GM12878 (cell line): ENCODE data around the gene RECK. TPM values are rescaled to one million over a fixed set of nuclear protein-coding genes. Genes with fewer than 3 reads are reported as not detected.

Experiments
- ATAC-seq: fragments of 200-7000 bp; cut with Tn5 transposase; 3 replicates; pipeline ENCODE4 v1.9.1; 2020; ENCODE audit warnings: mild to moderate bottlenecking, moderate library complexity
- BruUV-seq: library from RNA; stranded (reverse); fragments of 400-500 nt; replicated peaks from 2 replicates; lab custom pipeline; 2021; lab: Mats Ljungman, UMichigan
- CTCF ChIA-PET: fragments of 300-600 bp; sonication (Branson Sonifier 250); formaldehyde crosslinking; extraction: SDS; loops from one replicate; lab custom pipeline; 2021; ENCODE audit warnings: inconsistent platforms; lab: Yijun Ruan, JAX
- POLR2A ChIA-PET: fragments of 350-600 bp; formaldehyde crosslinking; extraction: SDS; loops from one replicate; lab custom pipeline; 2021; ENCODE audit warnings: inconsistent platforms; lab: Charles Lee
- RAD21 ChIA-PET: fragments of 300-600 bp; sonication (Branson Sonifier 250); formaldehyde crosslinking; loops from one replicate; lab custom pipeline; 2023; ENCODE audit warnings: antibody characterized with exemption; ENCODE audit not compliant: unreplicated experiment; lab: Charles Lee
- SMC1A ChIA-PET: fragments of 300-600 bp; sonication (Branson Sonifier 250); formaldehyde crosslinking; loops from one replicate; lab custom pipeline; 2023; ENCODE audit not compliant: unreplicated experiment, uncharacterized antibody; lab: Charles Lee
- DNase-seq: peaks from one replicate; pipeline ENCODE4 v3.0.0-alpha.2; 2011; ENCODE audit warnings: low read depth, low spot score
- FAIRE-seq: peaks from 3 replicates; lab custom pipeline; 2011; peaks lifted over from hg19 to GRCh38; lab: Jason Lieb, UNC
- H2AFZ ChIP-seq: 2 replicates; pipeline ENCODE4 v1.6.0; 2011; ENCODE audit warnings: low read depth, low read length, control low read depth; ENCODE audit not compliant: control insufficient read depth
- H3K27ac ChIP-seq: 2 replicates; pipeline ENCODE4 v1.5.1; 2011; ENCODE audit warnings: control low read depth; ENCODE audit not compliant: control insufficient read depth, insufficient read depth
- H3K27me3 ChIP-seq, 2 experiments: replicated peaks in 1 of 2; 2 replicates each; pipeline versions ENCODE4 v1.6.0 to v1.6.1; 2011; ENCODE audit warnings: low read length in 1 of 2; ENCODE audit not compliant: control insufficient read depth in 2 of 2, insufficient read depth in 2 of 2
- H3K36me3 ChIP-seq, 2 experiments: 2 replicates each; pipeline ENCODE4 v1.5.1; 2011; ENCODE audit warnings: low read length in 1 of 2; ENCODE audit not compliant: control insufficient read depth in 2 of 2, insufficient read depth in 2 of 2
- H3K4me1 ChIP-seq: 2 replicates; pipeline ENCODE4 v1.6.1; 2011; ENCODE audit warnings: mild to moderate bottlenecking, low read length, moderate library complexity, mixed read lengths; ENCODE audit not compliant: control insufficient read depth, insufficient read depth
- H3K4me2 ChIP-seq: 2 replicates; pipeline ENCODE4 v1.6.0; 2011; ENCODE audit warnings: control low read depth; ENCODE audit not compliant: control insufficient read depth, insufficient read depth
- H3K4me3 ChIP-seq: fragments of 200-600 bp; sonication (generic); 2 replicates; pipeline ENCODE4 v1.5.1; 2016
- H3K79me2 ChIP-seq: 2 replicates; pipeline ENCODE4 v1.6.0; 2011; ENCODE audit warnings: low read length; ENCODE audit not compliant: control insufficient read depth, insufficient read depth
- H3K9ac ChIP-seq: 2 replicates; pipeline ENCODE4 v1.8.0; 2011; ENCODE audit warnings: low read length, control low read depth, mixed read lengths; ENCODE audit not compliant: control insufficient read depth, insufficient read depth
- H3K9me3 ChIP-seq: replicated peaks from 3 replicates; pipeline ENCODE4 v1.5.1; 2011; ENCODE audit warnings: mild to moderate bottlenecking, low read length; ENCODE audit not compliant: control insufficient read depth, insufficient read depth
- H4K20me1 ChIP-seq: 2 replicates; pipeline ENCODE4 v1.6.0; 2011; ENCODE audit not compliant: control insufficient read depth, insufficient read depth
- BHLHE40 ChIP-seq, 2 experiments: fragments of 450-650 bp in 1 of 2; IDR thresholded peaks; 2 replicates each; pipeline ENCODE4 v1.6.1; 2011 to 2017; ENCODE audit warnings: low read depth in 2 of 2, borderline replicate concordance in 1 of 2, improper control_type of control experiment in 1 of 2, low read length in 1 of 2, mild to moderate bottlenecking in 1 of 2
- CREB1 ChIP-seq: IDR thresholded peaks from 2 replicates; pipeline ENCODE4 v1.6.1; 2012; ENCODE audit warnings: low read depth, mild to moderate bottlenecking, inconsistent platforms
- HCFC1 ChIP-seq: fragments of 150-350 bp; IDR thresholded peaks from 2 replicates; pipeline ENCODE4 v1.6.1; 2014; ENCODE audit warnings: low read length
- MYC ChIP-seq: IDR thresholded peaks from 2 replicates; pipeline ENCODE4 v1.6.1; 2011; ENCODE audit warnings: mild to moderate bottlenecking, low read length, moderate library complexity, inconsistent platforms; ENCODE audit not compliant: insufficient read depth, insufficient replicate concordance, insufficient read length, severe bottlenecking
- NR2C2 ChIP-seq: IDR thresholded peaks from 2 replicates; pipeline ENCODE4 v1.6.1; 2011; ENCODE audit warnings: borderline replicate concordance, low read depth; ENCODE audit not compliant: control insufficient read depth, insufficient read length
- PML ChIP-seq: IDR thresholded peaks from 2 replicates; pipeline ENCODE4 v1.6.1; 2012; ENCODE audit warnings: low read length, inconsistent platforms
- POLR2AphosphoS2 ChIP-seq: IDR thresholded peaks from 2 replicates; pipeline ENCODE4 v1.6.1; 2011; ENCODE audit warnings: low read depth, mild to moderate bottlenecking, low read length, improper control_type of control experiment, moderate library complexity
- SMARCA5 ChIP-seq: fragments of 450-650 bp; IDR thresholded peaks from 2 replicates; pipeline ENCODE4 v1.6.1; 2017; ENCODE audit warnings: mild to moderate bottlenecking
- ZNF274 ChIP-seq: IDR thresholded peaks from one replicate; pipeline ENCODE4 v1.8.0; 2011; ENCODE audit not compliant: insufficient read length, insufficient read depth
- ZNF622 ChIP-seq: fragments of 450-650 bp; IDR thresholded peaks from 2 replicates; pipeline ENCODE4 v1.6.1; 2017; ENCODE audit warnings: mild to moderate bottlenecking, inconsistent platforms
- ZZZ3 ChIP-seq: IDR thresholded peaks from 2 replicates; pipeline ENCODE4 v1.6.1; 2011; ENCODE audit warnings: low read depth; ENCODE audit not compliant: control insufficient read depth, insufficient read length
- WGBS: methylation state at CpG from one replicate; pipeline ENCODE4 v1.1.6; 2016; ENCODE audit warnings: low lambda C conversion rate; ENCODE audit not compliant: insufficient replicate concordance, insufficient coverage; ENCODE audit errors: missing lambda C conversion rate; 5-methylcytosine and 5-hydroxymethylcytosine counted together
- in situ Hi-C: fragments of 300-500 bp; cut with MboI; formaldehyde crosslinking; loops from 9 replicates; pipeline ENCODE4 v1.14.3; 2018; ENCODE audit warnings: mixed read lengths
- intact Hi-C: fragments of 100-400 bp; cut with micrococcal nuclease; formaldehyde crosslinking; loops from one replicate; pipeline ENCODE4 v1.14.2; 2022; ENCODE audit not compliant: unreplicated experiment
- polyA plus RNA-seq, 11 experiments: library from polyadenylated mRNA; depleted of rRNA in 4 of 11; unstranded in 6 of 11; stranded (reverse) in 5 of 11; fragments of >200 nt; fragmentation: Nextera tagmentation in 4 of 11; fragmentation: Illumina TruSeq in 1 of 11; extraction: Ambion mirVana in 4 of 11; extraction: Trizol in 1 of 11; gene quantifications; 1 replicate in 1 of 11; 2 replicates in 10 of 11; pipeline versions ENCODE4 v1.2.1 to v1.2.3, GENCODE V29; 2011 to 2016; ENCODE audit warnings: inconsistent platforms in 2 of 11, missing spikeins in 2 of 11, low read depth in 1 of 11
- total RNA-seq, 4 experiments: library from RNA; depleted of rRNA in 3 of 4; stranded (reverse); fragments of >200 nt in 3 of 4; fragmentation: Illumina TruSeq in 1 of 4; extraction: Trizol in 1 of 4; gene quantifications; 2 replicates each; pipeline versions ENCODE4 v1.2.1 to v1.2.3, GENCODE V29; 2013 to 2021
- TF ChIP-seq, protein P1 (sequence below): fragments of 450-650 bp; IDR thresholded peaks from 2 replicates; pipeline ENCODE4 v1.6.1; 2017; ENCODE audit warnings: mild to moderate bottlenecking, low read depth, inconsistent platforms; ENCODE audit not compliant: poor library complexity, severe bottlenecking
- TF ChIP-seq, protein P2 (sequence below): IDR thresholded peaks from 2 replicates; pipeline ENCODE4 v1.6.1; 2012; ENCODE audit warnings: low read depth, low read length, improper control_type of control experiment

RECK gene
- total and polyA plus RNA-seq, 10 of the 15 experiments (the other 5 are each of a cell fraction or from before 2014, with no cell fraction given) = 0.02 to 0.40 (median 0.13) TPM

DNA sequence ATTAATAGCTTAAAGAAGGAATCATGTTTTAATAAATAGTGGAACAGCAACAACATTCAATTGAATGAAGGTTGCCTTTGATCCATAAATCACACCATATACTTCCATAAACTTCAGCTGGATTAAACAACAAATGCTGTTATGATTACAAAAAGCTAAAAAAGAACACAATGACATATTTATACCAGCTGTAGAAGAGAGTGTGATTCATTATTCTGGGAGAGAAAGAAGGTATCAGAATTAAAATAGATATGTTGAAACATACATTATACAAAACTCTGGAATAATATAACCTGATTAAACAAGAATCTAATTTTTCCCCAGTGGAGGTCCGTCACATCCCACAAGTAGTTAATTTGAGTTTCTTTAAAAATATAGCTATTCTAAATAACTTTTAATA lies 7.5 kb upstream of the RECK start:
- no peaks in the 10 kb centered on the region for H3K79me2 ChIP-seq
- 15% methylated on average over 1 of the region's 1 CpG for WGBS
- TF ChIP-seq ZNF622 (no peak), PML (no peak), NR2C2 (no peak), MYC (no peak)
- POLR2A ChIA-PET = no interaction called here
- ATAC-seq = no peak
- FAIRE-seq = no peak
- H3K9ac ChIP-seq = no peak overlapping the region
- H2AFZ ChIP-seq = no peak overlapping the region
- no peak for DNase-seq
- H3K36me3 ChIP-seq = no peaks in the 10 kb centered on the region
- H3K4me2 ChIP-seq = no peak overlapping the region
- no peak overlapping the region for H3K27ac ChIP-seq
- no peaks in the 10 kb centered on the region for H3K9me3 ChIP-seq
- in situ Hi-C loops = no loop called here
- H3K27me3 ChIP-seq = no peaks in the 10 kb centered on the region
- BruUV-seq = no TSS peak
- intact Hi-C loops = no loop called here
- CTCF ChIA-PET = interaction anchor here (0.6 to 1.2 kb wide), 5 partner anchors 8 to 1064 kb away, joined by 3 to 4 read pairs (median 3); no protein-coding TSS in a partner anchor
- no peaks in the 10 kb centered on the region for H3K4me1 ChIP-seq
- RAD21 ChIA-PET = no interaction called here
- SMC1A ChIA-PET = interaction anchor here (1.2 kb wide), 1 partner anchor 11 kb away, joined by 4 read pairs; no protein-coding TSS in a partner anchor
- no peaks in the 10 kb centered on the region for H4K20me1 ChIP-seq
- no peak overlapping the region for H3K4me3 ChIP-seq

DNA sequence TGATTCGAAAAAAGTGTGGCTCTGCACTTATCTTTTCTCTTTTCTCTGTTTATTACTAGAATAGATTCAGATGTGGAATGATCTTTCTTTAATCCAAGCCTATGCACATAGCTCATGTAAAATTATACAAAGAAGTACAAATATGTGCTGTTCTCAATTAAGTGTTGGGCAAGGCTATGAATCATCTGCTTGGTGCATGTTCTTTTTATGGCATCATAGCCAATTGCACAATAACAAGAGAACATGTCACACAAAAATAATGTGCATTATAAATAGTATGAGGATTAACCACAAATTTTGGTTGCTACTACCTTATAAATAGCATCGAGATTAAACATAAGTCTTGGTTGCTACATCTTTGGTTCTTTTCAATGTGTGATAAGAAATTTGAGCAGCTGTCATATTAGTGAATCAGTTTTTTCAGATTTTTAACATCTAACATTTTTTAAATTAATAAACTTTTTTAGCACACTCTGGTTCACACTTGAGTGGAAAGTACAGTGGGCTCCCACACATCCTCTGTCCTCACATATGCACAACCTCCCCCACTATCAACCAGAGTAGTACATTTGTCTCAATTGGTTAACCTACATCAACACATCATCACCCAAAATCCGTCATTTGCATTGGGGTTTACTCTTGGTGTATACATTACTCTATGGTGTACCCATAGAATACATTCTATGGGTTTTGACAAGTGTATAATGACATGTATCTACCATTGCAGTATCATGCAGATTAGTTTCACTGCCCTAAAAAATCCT lies 6.8 kb upstream of the RECK start:
- DNase-seq (no peak), FAIRE-seq (no peak), ATAC-seq (no peak)
- POLR2A ChIA-PET = no interaction called here
- no peak overlapping the region for H3K9ac ChIP-seq
- 0% methylated on average over 3 of the region's 3 CpGs for WGBS
- SMC1A ChIA-PET = interaction anchor here (1.2 kb wide), 1 partner anchor 11 kb away, joined by 4 read pairs; no protein-coding TSS in a partner anchor
- in situ Hi-C loops (no loop called here), intact Hi-C loops (loop anchor here (10.0 kb wide), 1 partner anchor 135 kb away; the partner anchor contains the start of gene CCIN)
- H3K27ac ChIP-seq = no peak overlapping the region
- no peak overlapping the region for H2AFZ ChIP-seq
- no peaks in the 10 kb centered on the region for H3K9me3 ChIP-seq
- no peaks in the 10 kb centered on the region for H3K27me3 ChIP-seq
- no TSS peak for BruUV-seq
- H3K4me1 ChIP-seq = no peaks in the 10 kb centered on the region
- no peak overlapping the region for H3K4me3 ChIP-seq
- no peak overlapping the region for H3K4me2 ChIP-seq
- RAD21 ChIA-PET = no interaction called here
- H3K79me2 ChIP-seq = no peaks in the 10 kb centered on the region
- H4K20me1 ChIP-seq = no peaks in the 10 kb centered on the region
- CTCF ChIA-PET = interaction anchor here (0.6 to 1.2 kb wide), 4 partner anchors 8 to 1065 kb away, joined by 3 to 4 read pairs (median 4); no protein-coding TSS in a partner anchor
- no peaks in the 10 kb centered on the region for H3K36me3 ChIP-seq
- TF ChIP-seq BHLHE40 (IDR thresholded peaks at IDR 0.05; ENCODE audit: borderline replicate concordance in 1 of 2, low read depth in 2 of 2, low read length in 1 of 2) (no peak), POLR2AphosphoS2 (no peak), CREB1 (no peak), ZNF274 (no peak), SMARCA5 (no peak), ZNF622 (no peak), ZZZ3 (no peak), HCFC1 (no peak)
- TF ChIP-seq, protein P1, sequence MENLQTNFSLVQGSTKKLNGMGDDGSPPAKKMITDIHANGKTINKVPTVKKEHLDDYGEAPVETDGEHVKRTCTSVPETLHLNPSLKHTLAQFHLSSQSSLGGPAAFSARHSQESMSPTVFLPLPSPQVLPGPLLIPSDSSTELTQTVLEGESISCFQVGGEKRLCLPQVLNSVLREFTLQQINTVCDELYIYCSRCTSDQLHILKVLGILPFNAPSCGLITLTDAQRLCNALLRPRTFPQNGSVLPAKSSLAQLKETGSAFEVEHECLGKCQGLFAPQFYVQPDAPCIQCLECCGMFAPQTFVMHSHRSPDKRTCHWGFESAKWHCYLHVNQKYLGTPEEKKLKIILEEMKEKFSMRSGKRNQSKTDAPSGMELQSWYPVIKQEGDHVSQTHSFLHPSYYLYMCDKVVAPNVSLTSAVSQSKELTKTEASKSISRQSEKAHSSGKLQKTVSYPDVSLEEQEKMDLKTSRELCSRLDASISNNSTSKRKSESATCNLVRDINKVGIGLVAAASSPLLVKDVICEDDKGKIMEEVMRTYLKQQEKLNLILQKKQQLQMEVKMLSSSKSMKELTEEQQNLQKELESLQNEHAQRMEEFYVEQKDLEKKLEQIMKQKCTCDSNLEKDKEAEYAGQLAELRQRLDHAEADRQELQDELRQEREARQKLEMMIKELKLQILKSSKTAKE = no peak
- TF ChIP-seq, protein P2, sequence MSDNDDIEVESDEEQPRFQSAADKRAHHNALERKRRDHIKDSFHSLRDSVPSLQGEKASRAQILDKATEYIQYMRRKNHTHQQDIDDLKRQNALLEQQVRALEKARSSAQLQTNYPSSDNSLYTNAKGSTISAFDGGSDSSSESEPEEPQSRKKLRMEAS = no peak
